AG10803 (cell line): ENCODE results near the gene PRDM4.
A peak's percentile ranks its signal among the peaks of the same experiment; 100 is the strongest.
"Not testable (repeated sequence)": the region's sequence is repeated elsewhere in the genome, so short reads cannot be mapped to it uniquely, and the experiment has no call there.

Source experiments
- DNase-seq: peaks from one replicate; pipeline ENCODE4 v3.0.0; 2010; ENCODE audit warnings: low read depth
- H3K4me3 ChIP-seq: 2 replicates; pipeline ENCODE4 v1.5.1; 2011; ENCODE audit warnings: mild to moderate bottlenecking, low read length, control low read depth
- CTCF ChIP-seq: conservative IDR thresholded peaks from 2 replicates; pipeline ENCODE4 v1.5.1; 2011; ENCODE audit warnings: mild to moderate bottlenecking, low read length, control low read depth, inconsistent platforms

PRDM4 gene

GRCh38 chr12:107730618-107731341 lies 30.2 kb downstream of the PRDM4 start:
- H3K4me3 ChIP-seq, result no peak overlapping the region
- no peak for DNase-seq
- TF ChIP-seq CTCF, result no peak

DNA sequence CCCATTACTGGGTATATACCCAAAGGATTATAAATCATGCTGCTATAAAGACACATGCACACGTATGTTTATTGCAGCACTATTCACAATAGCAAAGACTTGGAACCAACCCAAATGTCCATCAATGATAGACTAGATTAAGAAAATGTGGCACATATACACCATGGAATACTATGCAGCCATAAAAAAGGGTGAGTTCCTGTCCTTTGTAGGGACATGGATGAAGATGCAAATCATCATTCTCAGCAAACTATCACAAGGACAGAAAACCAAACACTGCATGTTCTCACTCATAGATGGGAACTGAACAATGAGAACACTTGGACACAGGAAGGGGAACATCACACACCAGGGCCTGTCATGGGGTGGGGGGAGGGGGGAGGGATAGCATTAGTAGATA lies 33.2 kb downstream of the PRDM4 start:
- not testable (repeated sequence) for H3K4me3 ChIP-seq, DNase-seq

DNA sequence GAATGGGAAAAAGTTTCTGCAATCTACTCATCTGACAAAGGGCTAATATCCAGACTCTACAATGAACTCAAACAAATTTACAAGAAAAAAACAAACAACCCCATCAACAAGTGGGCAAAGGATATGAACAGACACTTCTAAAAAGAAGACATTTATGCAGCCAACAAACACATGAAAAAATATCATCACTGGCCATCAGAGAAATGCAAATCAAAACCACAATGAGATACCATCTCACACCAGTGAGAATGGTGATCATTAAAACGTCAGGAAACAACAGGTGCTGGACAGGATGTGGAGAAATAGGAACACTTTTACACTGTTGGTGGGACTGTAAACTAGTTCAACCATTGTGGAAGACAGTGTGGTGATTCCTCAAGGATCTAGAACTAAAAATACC lies 33.6 kb downstream of the PRDM4 start:
- not testable (repeated sequence) for DNase-seq, H3K4me3 ChIP-seq

DNA sequence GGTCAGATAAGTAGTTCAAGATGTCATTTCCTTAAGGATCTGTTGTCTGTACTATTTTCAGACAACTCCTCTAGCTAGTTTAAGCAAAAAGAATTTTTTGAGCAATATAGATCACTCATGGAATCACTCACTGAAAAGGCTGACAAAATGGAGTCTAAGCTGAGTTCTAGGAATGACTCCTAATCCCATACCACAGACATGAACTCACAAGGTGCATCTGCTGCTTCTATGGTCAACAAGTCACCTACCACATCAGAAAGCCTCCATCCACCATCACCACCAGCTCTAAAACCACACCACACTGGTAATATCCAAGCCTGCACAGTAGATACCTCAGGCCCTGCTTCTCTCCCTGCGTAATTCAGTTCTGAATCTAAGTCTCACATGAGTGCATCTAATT lies 42.3 kb downstream of the PRDM4 start:
- no peak overlapping the region for H3K4me3 ChIP-seq
- no peak for DNase-seq
- no peak for TF ChIP-seq CTCF

DNA sequence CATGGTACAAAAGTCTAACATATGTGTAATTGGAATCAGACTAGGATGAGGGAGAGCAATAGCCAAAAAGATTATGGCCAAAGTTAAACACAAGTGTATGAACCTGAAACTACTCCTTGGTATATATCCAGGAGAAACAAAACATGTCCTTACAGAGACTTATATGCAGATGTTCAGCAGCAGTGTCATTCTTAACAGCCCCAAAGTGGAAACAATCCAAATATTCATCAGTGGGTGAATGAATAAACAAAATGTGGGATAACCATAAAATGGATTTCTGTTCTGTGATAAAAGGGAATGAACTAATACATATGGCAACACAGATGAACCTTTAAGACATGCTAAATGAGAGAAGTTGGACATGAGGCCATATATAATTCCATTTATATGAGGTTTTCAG lies 45.2 kb downstream of the PRDM4 start:
- DNase-seq, result no peak
- no peak for TF ChIP-seq CTCF
- no peak overlapping the region for H3K4me3 ChIP-seq

DNA sequence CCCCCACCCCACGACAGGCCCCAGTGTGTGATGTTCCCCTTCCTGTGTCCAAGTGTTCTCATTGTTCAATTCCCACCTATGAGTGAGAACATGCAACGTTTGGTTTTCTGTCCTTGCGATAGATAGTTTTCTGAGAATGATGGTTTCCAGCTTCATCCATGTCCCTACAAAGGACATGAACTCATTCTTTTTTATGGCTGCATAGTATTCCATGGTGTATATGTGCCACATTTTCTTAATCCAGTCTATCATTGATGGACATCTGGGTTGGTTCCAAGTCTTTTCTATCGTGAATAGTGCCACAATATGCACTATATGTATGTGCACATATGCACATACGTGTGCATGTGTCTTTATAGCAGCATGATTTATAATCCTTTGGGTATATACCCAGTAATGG lies 55.4 kb downstream of the PRDM4 start:
- not testable (repeated sequence) for DNase-seq, H3K4me3 ChIP-seq

- no peak overlapping the region for H3K4me3 ChIP-seq
- no peak for DNase-seq
Observed at GRCh38 chr12:107704041-107704440, 56.9 kb downstream of the PRDM4 start.

GRCh38 chr12:107702106-107702505 lies 58.8 kb downstream of the PRDM4 start:
- H3K4me3 ChIP-seq, result no peak overlapping the region
- DNase-seq, result no peak
- no peak for TF ChIP-seq CTCF

More at GRCh38 chr12:107704041-107704440, 56.9 kb downstream of the PRDM4 start:
- TF ChIP-seq CTCF, result no peak

DNA sequence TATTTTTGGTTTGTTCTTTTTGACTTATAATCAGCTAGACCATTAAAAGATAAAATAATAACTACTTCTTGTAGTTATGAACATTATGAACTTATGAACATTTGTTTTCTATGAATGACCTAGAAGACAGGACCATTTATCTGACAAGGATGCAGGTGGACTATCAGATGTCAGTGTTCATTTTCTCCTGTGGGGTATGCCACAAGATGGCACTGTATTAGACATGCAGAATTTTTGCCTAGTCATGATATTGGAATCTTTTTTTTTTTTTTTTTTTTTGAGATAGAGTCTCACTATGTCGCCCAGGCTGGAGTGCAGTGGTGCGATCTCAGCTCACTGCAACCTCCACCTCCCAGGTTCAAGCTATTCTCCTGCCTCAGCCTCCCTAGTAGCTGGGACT lies 65.2 kb downstream of the PRDM4 start:
- peak; percentile 13 for DNase-seq

More for the DNA sequence above, 65.2 kb downstream of the PRDM4 start:
- TF ChIP-seq CTCF, result peak; percentile 50
- H3K4me3 ChIP-seq, result not testable (repeated sequence)
